Stimulated activated CD8-positive, alpha-beta memory T cell treated with anti-CD3 and anti-CD28 coated beads, Interleukin-12 subunit alpha, Interleukin-12 subunit beta, amount 100 ng/mL, for 4 hours (primary cell): ENCODE data around the gene ARRB1.
"Not testable (repeated sequence)": the region's sequence is repeated elsewhere in the genome, so short reads cannot be mapped to it uniquely, and the experiment has no call there.

Experiments
- DNase-seq: peaks from one replicate; pipeline ENCODE4 v3.0.0-alpha.2; 2020; ENCODE audit warnings: low read depth

ARRB1 gene

DNA sequence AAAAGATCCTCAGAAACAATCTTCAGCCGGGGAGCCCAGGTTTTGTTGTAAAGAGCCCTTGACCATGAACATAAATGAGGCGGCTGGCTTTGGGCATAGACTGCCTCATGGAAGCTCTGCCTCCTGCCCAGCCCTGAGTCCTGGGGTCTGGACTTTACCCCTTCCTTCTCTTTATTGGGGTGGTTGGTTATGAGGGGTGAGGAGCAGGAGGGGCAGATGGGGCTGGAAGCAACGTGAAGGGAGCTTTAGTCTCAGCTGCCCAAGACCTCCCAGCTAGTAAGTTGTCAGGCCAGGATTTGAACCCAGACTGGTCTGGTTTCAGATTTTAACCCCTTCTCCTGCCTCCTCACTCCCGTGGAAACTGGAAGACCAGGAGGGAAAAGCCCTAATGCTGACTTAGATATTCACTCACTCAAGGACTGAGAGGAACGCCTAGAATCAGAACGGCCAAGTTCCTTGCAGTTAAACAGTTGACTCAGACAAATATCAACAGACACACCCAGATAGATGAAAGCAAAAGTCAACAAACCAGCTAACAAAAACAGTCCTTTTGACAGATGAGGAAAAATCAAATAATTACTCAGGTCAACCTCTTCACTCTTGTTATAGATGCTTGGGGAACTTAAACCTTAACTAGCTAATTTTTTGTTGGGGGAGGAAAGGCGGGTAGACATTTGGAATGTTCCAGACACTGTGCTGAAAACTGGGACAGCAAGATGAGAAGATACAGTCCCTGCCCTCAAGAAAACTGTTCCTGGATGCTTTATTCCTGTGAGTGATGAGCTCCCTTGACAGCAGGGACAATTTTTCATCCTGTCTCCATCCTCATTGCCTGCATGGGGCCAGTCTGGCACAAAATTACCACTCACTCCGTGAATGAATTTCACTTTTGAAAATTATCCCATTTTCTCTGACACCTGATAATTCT is 20.8 kb upstream of the ARRB1 start:
- no peak for DNase-seq

DNA sequence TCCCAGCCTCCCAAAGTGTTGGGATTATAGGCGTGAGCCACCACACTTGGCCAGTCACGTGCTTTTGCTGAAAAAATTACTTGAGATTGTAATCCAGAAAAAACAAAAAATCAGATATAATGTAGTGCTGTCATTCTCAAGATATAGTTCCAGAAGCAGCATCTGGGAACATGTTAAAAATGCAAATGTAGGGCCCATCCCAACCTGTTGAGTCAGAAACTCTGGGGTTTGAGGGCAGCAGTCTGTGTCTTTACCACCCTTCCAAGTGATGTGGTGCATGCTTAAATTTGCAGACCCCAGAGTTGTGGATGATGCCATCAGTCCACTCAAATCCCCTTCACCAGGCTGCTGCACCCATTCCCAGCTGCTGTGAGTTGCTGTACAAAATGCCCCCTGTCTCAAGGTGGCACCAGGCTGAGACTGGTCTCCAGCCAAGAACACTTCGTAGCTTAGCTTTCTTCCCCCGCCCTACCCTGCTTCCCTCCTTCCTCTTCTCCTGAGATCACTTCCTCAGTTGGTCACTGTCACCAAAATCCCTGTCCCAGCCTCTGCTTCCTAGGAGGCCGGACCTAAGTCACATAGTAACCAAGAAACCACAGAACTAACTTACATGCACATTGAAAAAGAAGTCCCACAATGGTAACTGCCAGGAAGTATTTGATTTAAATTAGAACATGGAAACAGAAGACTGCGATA is 18.2 kb upstream of the ARRB1 start:
- DNase-seq, result no peak

GRCh38 chr11:75366826-75367225 is 15.4 kb upstream of the ARRB1 start:
- not testable (repeated sequence) for DNase-seq

DNA sequence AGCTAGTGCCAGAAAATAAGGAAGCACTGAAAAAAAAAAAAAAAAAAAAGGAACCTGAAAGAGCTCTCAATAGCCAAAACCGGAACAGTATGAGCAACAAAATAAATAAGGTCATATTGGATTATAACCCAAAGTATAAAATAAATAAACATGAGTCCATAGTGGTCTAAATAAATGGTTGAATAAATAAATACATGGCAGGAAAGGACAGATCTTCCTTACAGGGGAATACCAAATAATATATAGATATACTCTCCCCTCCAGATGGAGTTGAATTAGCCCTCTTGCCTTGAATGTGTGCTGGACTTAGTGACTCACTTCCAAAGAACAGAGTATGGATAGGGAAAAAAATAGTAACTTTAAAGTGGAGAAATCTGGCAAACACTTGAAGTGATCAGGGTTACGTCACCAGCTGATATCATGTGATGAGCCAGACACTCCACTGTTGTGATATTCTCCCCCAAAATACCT is 14.3 kb upstream of the ARRB1 start:
- DNase-seq, result no peak

DNA sequence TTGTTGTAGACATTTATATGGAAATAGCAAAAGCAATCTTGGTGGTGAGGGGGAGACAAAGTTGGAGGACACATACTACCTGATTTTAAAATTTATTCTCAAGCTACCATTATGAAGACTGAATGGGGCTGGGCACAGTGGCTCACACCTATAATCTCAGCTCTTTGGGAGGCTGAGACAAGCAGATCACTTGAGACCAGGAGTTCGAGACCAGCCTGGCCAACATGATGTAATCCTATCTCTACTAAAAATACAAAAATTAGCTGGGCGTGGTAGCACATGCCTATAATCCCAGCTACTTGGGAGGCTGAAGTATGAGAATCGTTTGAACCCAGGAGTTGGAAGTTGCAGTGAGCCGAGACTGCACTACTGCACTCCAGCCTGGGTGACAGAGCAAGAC is 10.8 kb upstream of the ARRB1 start:
- not testable (repeated sequence) for DNase-seq

- DNase-seq, result no peak
These were observed 5.2 kb upstream of the ARRB1 start for GRCh38 chr11:75356613-75357012.

DNA sequence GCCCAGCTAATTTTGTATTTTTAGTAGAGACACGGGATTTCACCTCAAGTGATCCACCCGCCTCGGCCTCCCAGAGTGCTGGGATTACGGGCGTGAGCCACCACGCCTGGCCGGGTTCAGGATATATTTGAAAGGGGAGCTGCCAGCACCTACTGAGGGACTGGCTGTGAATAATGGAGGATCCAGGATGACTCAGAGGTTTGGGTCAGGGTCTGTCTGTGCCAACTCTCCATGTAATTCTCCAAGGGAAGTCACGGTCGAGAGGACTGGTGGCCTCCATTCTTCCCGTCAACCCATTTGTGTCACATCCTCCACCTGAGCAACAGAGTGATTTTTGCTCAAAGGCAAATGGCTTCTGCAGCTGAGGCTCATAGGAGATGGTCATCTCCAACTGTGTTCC is 3.6 kb upstream of the ARRB1 start:
- no peak for DNase-seq

- no peak for DNase-seq
These were observed 1.2 kb upstream of the ARRB1 start for GRCh38 chr11:75352588-75353206.

DNA sequence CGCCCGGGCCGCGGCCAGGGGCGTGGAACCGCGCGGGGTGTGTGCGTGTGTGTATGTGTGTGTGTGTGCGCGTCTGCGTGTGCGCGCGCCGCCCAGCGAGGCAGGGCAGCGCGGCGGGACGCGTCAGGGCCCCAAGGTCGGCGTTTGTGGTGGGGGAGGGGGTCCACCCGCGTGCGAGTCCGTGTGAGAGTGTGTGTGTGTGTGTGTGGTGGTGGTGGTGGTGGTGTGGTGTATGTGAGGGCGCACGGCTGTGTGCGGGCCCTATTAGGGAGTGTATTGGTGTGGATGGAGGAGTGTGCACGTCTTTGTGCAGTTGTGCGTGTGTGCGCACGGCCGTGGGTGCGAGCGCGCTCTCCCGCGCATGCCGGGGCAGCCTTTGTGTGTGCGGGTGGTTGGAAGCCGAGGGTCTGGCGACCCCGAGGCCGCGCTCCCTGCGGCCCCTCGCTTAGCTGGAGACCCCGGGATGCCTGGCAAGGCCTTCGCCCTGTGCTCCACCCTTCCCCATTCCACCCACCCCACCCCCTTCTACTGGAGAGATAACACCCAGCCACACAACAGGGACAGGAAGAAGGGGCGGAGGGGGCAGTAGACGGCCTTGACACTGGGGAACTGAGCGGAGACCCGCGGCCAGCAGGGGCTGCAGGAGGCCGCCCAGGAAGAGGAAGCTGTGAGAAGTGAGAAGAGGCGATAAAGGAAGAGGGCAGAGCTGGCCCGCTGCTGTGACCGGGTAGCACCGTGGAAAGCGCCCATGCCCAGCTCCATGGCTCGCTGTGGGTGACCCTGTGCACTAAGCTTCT is 528 bp upstream of the ARRB1 start:
- DNase-seq, result peak; percentile 28

DNA sequence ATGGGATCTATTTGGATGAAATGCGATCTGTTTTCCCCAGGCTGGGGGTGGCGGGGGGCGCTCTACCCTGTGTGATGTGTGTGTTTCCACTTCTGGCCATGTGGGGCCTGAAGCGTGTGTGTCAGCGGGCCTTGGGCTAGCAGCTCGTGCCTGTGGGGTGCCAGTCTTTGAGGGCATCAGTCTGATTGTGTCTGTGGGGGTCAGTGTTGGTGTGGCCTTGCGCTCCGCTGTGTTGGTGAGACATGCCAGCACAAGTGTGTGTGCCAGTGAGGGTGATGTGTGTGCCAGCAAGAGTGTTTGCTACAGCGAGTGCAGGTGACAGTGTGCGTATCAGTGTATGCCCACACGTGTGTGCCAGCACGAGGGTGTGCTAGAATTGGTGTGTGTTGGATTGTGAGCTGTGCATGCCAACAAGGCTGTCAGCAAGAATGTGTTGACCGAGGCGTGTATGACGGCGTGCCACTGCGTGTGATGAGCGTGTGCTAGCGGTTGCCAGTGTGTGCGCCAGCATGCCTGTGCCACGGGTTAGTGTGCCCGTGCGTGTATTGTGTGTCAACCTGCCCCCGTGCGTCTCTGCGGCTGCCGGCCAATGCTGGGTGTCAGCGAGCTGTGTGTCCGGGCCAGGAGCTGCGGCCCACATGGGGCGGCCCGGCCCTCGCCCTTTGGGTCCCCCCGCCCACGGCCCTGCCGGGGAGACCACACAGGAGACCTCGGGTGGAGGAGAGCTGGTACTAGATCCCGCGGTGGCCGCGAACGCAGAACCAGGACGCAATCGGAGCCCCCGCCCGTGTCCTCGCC is 519 bp downstream of the ARRB1 start:
- no peak for DNase-seq

DNA sequence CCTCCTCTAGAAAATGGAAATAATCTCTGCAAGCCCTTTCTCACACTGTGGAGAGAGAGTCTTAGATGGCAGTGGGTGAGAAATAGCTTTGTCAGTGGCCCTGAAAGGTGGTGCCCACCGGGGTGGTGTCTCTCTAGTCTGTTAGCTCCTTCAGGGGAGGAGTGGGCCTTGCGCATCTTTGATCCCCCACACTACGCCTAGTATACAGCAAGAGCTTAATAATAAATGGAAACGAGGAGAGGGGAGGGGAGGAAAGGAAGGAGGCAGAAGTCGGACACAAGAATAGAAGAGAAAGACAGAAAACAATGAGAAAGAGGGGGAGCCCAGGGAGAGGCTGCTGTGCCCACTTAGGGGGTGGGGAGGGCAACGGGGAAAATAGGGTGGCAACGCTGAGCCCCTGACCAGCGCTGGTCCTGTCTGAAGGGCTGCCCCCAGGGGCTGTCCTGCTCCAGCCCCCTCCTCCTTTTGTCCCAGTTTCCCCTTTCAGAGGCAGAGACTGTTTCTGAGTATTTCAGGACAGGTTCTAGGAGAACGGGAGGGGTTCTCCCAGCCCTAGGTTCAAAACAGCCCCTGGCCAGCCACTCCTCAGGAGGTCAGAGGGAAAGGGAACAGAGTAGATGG is 1.2 kb downstream of the ARRB1 start:
- no peak for DNase-seq

DNA sequence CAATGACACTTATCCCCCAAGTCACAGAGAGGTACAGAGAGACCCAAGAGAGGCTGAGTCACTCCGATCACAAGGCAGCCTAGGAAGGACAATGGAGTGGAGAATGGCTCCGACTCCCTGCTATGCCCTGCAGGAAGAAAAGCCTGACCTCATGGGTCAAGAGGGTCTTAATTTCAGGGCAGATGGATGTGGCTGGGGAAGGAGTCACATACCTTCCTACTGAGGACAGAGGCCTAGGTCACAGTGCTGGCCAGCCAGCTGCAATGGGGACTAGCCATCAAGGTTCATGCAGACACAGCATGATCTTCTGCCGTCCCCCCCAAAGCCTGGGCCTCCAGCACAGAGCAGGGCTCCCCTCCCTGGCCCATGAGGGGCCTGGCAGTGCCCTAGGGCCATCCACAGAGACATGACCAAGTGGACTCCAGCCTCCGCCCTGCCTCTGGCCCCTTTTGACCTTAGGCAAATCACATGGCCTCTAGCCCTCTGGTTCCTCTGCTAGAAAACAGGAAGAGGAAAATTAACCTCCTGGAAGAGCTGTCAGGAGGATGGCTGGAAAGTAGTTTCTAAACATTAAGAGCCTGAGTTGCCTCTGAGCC is 1.8 kb downstream of the ARRB1 start:
- no peak for DNase-seq

DNA sequence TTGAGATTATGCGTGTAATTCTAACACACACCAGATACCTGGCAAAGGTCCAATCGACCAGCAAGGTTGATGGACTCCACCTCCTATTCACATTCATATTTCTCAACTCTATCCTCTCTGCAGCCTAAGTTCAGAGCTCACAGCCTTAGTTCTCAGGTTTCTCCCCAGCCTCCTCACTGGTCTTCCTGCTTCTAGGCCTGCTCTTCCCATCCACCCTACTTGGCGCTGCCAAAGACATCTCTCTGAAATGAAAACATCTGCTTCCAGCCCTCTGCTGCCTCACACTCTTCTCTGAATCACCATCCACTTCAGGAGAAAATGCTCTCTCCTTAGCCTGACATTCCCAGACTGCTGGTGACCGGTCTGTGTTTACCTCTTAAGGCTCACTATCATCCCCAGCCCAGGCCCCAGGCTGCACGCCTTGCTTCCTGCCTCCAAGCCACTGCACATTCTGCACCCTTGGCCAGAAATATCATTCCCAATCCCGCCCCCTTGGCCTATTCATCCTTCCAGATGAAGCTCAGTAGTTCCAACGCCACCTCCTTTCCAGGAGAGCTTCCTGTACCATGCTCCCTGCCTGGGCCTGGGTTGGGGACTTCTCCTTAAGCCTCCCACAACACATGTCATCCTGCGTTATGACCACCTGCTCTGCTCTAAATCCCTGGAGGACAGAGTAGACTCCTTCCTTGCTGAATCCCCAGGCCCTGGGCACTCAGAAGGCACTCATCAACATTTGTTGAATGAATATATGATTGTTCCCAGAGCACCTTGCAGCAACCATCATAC is 3.5 kb downstream of the ARRB1 start:
- DNase-seq, result no peak

- no peak for DNase-seq
These were observed 4.4 kb downstream of the ARRB1 start for GRCh38 chr11:75346912-75347647.

DNA sequence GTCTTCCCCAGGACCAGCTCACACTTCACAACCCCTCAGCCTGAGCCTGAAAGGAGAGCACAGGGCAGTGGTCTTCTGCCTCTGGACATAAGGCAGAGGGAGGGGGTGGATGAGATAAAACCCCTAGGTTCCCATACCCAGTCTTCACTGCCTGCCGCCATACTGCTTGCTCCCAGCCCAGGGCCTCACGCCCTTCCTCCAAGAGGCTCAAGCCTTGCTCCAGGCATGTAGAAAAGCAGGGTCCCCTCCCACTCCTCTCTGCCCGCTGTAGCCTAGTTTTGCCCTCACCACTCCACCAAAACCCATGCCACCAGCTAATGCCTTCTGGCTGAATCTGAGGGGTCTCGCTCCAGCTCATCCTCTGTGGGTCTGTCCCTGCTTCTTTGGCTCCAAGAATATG is 5.2 kb downstream of the ARRB1 start:
- no peak for DNase-seq

- no peak for DNase-seq
These were observed 5.9 kb downstream of the ARRB1 start for GRCh38 chr11:75345455-75346160.

GRCh38 chr11:75344761-75345454 is 6.6 kb downstream of the ARRB1 start:
- DNase-seq, result no peak
